Measurements from ENCODE around the gene RIPPLY1.

RIPPLY1 gene

DNA sequence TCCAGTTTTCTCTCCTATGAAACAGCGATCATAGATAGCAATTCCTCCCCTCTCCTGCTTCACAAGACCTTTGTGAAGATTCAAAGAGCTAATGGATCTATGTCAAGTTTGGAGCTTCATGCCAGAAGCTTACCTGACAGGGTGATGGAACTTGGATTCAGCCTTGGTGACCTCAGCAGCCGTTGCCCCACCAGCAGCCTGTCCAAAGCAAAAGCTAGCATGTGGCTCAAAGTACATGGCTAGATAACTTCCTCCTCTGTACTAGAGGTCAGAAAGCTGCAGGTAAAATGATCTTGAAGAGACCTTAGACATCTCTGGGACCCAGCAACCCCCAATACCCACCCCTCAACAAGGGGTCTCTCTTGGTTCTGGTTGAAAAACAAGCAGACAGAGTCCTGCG lies 1.8 kb downstream of the RIPPLY1 start:
- TF ChIP-seq, protein P1, sequence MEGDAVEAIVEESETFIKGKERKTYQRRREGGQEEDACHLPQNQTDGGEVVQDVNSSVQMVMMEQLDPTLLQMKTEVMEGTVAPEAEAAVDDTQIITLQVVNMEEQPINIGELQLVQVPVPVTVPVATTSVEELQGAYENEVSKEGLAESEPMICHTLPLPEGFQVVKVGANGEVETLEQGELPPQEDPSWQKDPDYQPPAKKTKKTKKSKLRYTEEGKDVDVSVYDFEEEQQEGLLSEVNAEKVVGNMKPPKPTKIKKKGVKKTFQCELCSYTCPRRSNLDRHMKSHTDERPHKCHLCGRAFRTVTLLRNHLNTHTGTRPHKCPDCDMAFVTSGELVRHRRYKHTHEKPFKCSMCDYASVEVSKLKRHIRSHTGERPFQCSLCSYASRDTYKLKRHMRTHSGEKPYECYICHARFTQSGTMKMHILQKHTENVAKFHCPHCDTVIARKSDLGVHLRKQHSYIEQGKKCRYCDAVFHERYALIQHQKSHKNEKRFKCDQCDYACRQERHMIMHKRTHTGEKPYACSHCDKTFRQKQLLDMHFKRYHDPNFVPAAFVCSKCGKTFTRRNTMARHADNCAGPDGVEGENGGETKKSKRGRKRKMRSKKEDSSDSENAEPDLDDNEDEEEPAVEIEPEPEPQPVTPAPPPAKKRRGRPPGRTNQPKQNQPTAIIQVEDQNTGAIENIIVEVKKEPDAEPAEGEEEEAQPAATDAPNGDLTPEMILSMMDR (IDR thresholded peaks at IDR 0.05; ENCODE audit: low read depth, low read length), result no peak
- no peak overlapping the region for H3K4me3 ChIP-seq (ENCODE audit: low read depth, low read length)

DNA sequence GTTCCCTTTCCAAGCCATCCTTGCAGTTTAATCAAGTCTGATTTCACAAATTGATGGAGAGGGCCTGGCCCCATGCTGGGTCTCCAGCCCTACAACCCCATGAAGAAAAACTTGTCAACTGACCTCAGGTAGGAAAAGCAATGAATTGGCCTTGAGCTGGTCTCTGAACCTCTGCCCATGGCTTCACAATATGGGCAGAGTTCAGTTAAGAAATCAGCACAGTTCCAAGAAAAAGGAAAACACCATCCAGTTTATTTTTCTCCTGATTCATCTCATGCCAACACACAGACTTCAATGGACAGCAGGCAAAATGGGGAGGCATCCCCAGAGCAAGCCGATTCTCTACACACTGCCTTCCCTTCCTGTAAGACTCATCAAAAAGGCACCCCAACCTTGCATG lies 3.3 kb downstream of the RIPPLY1 start:
- H3K4me3 ChIP-seq (ENCODE audit: low read depth, low read length), result no peak overlapping the region
- TF ChIP-seq, protein P1 (IDR thresholded peaks at IDR 0.05; ENCODE audit: low read depth, low read length), result no peak

DNA sequence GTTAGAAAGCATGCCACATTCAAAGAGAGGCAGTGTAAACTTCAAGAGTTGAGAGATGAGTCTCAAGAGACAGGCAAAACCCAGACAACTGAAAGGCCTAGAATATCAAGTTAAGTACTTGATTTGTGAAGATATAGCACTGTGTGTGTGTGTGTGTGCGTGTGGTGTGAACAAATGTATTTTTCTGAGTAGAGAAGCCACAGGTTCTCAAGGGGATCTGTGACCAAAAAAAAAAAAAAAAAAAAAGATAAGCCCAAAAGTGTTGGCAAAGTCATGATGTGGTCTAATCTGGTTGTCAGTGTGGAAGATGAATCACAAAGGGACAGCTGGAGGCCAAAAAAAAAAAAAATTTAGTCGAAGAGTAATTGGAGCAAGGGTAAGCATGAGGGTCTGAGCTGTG lies 3.9 kb downstream of the RIPPLY1 start:
- H3K4me3 ChIP-seq (ENCODE audit: low read depth, low read length), result no peak overlapping the region
- TF ChIP-seq, protein P1 (IDR thresholded peaks at IDR 0.05; ENCODE audit: low read depth, low read length), result no peak

DNA sequence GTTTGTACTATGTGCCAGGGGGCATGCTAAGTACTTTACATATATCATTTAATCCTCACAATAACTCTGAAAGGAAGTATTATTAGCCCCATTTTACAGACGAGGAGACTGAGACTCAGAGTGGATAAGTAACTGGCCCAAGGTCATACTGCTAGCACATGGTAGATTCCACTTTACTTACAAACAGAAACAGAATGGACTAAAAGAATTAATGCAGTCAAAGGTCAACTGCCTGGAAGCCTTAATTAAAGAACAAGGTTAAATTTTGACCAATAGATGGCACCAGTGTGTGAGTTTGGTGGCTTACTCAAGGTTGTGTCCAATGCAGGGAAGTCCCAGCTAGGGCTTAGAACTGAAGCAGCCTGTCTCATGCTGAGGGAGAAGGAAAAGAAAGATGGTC lies 4.7 kb downstream of the RIPPLY1 start:
- TF ChIP-seq, protein P1 (IDR thresholded peaks at IDR 0.05; ENCODE audit: low read depth, low read length), result no peak
- H3K4me3 ChIP-seq (ENCODE audit: low read depth, low read length), result no peak overlapping the region

DNA sequence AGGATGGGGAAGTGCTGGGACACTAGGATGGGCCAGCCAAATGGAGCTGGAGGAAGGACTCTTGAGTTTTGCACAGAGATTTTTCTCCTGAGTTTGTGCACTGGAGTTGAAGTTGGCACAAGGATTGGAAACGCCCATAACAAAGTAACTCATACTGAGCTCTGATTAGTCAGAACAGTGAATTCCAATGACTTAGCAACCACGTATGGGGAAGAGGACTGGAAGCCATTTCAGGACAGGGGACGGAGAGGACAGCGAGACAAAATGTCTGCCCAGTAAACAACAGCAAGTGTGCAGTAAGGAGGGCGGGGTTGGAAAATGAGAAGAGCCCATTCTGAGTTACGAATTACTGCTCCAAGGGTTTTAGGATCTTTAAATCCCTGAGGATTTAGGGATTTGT lies 5.9 kb downstream of the RIPPLY1 start:
- no peak overlapping the region for H3K4me3 ChIP-seq (ENCODE audit: low read depth, low read length)
- TF ChIP-seq, protein P1 (IDR thresholded peaks at IDR 0.05; ENCODE audit: low read depth, low read length), result no peak

DNA sequence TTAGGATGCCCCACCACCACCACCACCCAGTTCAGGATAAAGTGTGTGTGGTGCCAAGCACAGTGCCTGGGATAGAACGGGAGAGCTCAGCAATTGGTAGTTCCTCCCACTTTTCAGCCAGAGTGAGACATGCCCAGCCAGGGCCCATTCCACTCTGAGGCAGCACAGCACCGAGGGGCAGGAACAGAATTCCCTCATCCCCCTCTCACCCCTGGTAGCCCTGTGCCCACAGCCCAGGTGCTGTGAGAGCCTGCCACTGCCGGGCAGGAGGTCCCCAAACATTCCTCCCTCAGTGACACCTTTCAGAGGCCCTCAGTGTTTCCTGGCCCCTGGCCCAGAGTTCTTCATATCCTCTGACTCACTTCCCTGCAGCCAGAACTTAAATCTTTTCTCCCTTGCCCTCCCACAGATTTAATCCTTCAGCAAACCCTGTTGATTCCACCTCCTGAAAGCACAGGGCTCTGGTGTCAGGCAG lies 8.1 kb downstream of the RIPPLY1 start:
- no peak overlapping the region for H3K4me3 ChIP-seq (ENCODE audit: low read depth, low read length)
- TF ChIP-seq, protein P1 (IDR thresholded peaks at IDR 0.05; ENCODE audit: low read depth, low read length), result no peak

DNA sequence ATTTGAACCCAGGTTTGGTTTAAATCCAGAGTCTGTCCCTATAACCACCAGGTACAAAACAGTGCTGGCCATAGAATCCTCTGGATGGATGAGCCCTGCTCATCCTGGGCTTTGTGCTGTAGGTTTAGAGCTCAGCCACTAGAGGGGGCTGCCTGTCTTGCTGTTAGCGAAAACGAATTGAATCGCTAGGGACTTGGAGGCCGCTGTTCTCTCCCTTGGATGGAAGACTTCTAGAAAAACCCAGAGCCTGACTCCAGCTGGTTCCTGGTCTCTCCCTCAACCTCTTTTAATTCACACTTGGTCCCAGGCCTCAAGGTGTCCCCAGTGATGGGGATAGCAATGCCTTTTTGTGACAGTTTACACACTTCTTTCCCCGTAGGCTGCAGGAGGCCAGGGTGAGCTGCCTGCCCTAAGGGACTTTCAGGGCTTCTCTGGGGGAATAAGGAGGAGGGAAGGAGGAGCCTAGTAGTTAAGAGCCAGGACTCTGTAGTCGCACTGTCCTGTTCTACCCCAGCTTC lies 8.7 kb downstream of the RIPPLY1 start:
- TF ChIP-seq, protein P1 (IDR thresholded peaks at IDR 0.05; ENCODE audit: low read depth, low read length), result peak; percentile 92
- no peak overlapping the region for H3K4me3 ChIP-seq (ENCODE audit: low read depth, low read length)

Data from WI38 (cell line).